ENCODE results near the gene CDYL. TPM values are rescaled to one million over a fixed set of nuclear protein-coding genes. Genes with fewer than 3 reads are reported as not detected.

CDYL gene
- total RNA-seq, 1 donor from 2014 or later = 46.1 TPM

- no peaks in the 10 kb centered on the region for H3K36me3 ChIP-seq (ENCODE audit: control insufficient read depth, insufficient read depth, low read length)
- no peak for DNase-seq (ENCODE audit: low read depth)
- H3K4me3 ChIP-seq (ENCODE audit: low read depth, low read length) = no peak overlapping the region
- no peaks in the 10 kb centered on the region for H3K27me3 ChIP-seq (ENCODE audit: control insufficient read depth, insufficient read depth, low read length)
- no peak for FAIRE-seq
- TF ChIP-seq CTCF (IDR thresholded peaks at IDR 0.05; ENCODE audit: insufficient read depth, low read length, severe bottlenecking) = no peak
Observed at GRCh38 chr6:4912559-4912958, 136.4 kb downstream of the CDYL start.

- no peak for FAIRE-seq
- Histone ChIP-seq H3K4me3 (ENCODE audit: low read depth, low read length) (no peak overlapping the region), H3K36me3 (ENCODE audit: control insufficient read depth, insufficient read depth, low read length) (no peaks in the 10 kb centered on the region), H3K27me3 (ENCODE audit: control insufficient read depth, insufficient read depth, low read length) (no peaks in the 10 kb centered on the region)
- peak; percentile 65 for DNase-seq (ENCODE audit: low read depth)
- no peak for TF ChIP-seq CTCF (IDR thresholded peaks at IDR 0.05; ENCODE audit: insufficient read depth, low read length, severe bottlenecking)
Observed at GRCh38 chr6:4913705-4914419, 137.7 kb downstream of the CDYL start.

GRCh38 chr6:4914420-4915159 lies 138.4 kb downstream of the CDYL start:
- H3K27me3 ChIP-seq (ENCODE audit: control insufficient read depth, insufficient read depth, low read length) = no peaks in the 10 kb centered on the region
- FAIRE-seq (no peak), DNase-seq (ENCODE audit: low read depth) (peak; percentile 15)
- no peak for TF ChIP-seq CTCF (IDR thresholded peaks at IDR 0.05; ENCODE audit: insufficient read depth, low read length, severe bottlenecking)
- H3K4me3 ChIP-seq (ENCODE audit: low read depth, low read length) = no peak overlapping the region
- no peaks in the 10 kb centered on the region for H3K36me3 ChIP-seq (ENCODE audit: control insufficient read depth, insufficient read depth, low read length)

GRCh38 chr6:4916954-4917561 lies 140.9 kb downstream of the CDYL start:
- FAIRE-seq = no peak
- no peak for DNase-seq (ENCODE audit: low read depth)
- Histone ChIP-seq H3K4me3 (ENCODE audit: low read depth, low read length) (no peak overlapping the region), H3K27me3 (ENCODE audit: control insufficient read depth, insufficient read depth, low read length) (no peaks in the 10 kb centered on the region), H3K36me3 (ENCODE audit: control insufficient read depth, insufficient read depth, low read length) (no peaks in the 10 kb centered on the region)
- TF ChIP-seq CTCF (IDR thresholded peaks at IDR 0.05; ENCODE audit: insufficient read depth, low read length, severe bottlenecking) = no peak

- H3K36me3 ChIP-seq (ENCODE audit: control insufficient read depth, insufficient read depth, low read length) = no peaks in the 10 kb centered on the region
- H3K27me3 ChIP-seq (ENCODE audit: control insufficient read depth, insufficient read depth, low read length) = no peaks in the 10 kb centered on the region
- no peak overlapping the region for H3K4me3 ChIP-seq (ENCODE audit: low read depth, low read length)
- FAIRE-seq = no peak
- no peak for DNase-seq (ENCODE audit: low read depth)
- TF ChIP-seq CTCF (IDR thresholded peaks at IDR 0.05; ENCODE audit: insufficient read depth, low read length, severe bottlenecking) = no peak
Observed at GRCh38 chr6:4920914-4921410, 144.8 kb downstream of the CDYL start.
